NCI-H1436 treated with DMSO at 0.1 percent for 48 hours (cell line): Measurements from ENCODE around the gene WRNIP1.

Experiments
- DNase-seq: peaks from one replicate; lab custom pipeline; 2025; lab: John Stamatoyannopoulos, UW

The WRNIP1 gene

GRCh38 chr6:2807342-2808090, 42.3 kb downstream of the WRNIP1 start:
- DNase-seq, result no peak

GRCh38 chr6:2809015-2809414, 43.8 kb downstream of the WRNIP1 start:
- no peak for DNase-seq

- DNase-seq, result no peak
These were observed 45.0 kb downstream of the WRNIP1 start for GRCh38 chr6:2810092-2810671.

- no peak for DNase-seq
These were observed 47.5 kb downstream of the WRNIP1 start for GRCh38 chr6:2812695-2813094.

GRCh38 chr6:2816158-2816557, 51.0 kb downstream of the WRNIP1 start:
- DNase-seq, result no peak

- DNase-seq, result no peak
These were observed 52.8 kb downstream of the WRNIP1 start for GRCh38 chr6:2817903-2818443.

- DNase-seq, result no peak
These were observed 53.4 kb downstream of the WRNIP1 start for GRCh38 chr6:2818593-2818992.

- no peak for DNase-seq
These were observed 53.9 kb downstream of the WRNIP1 start for GRCh38 chr6:2819115-2819514.

- DNase-seq, result no peak
These were observed 54.8 kb downstream of the WRNIP1 start for GRCh38 chr6:2819978-2820377.

- no peak for DNase-seq
These were observed 55.2 kb downstream of the WRNIP1 start for GRCh38 chr6:2820415-2820814.

- DNase-seq, result no peak
These were observed 56.4 kb downstream of the WRNIP1 start for GRCh38 chr6:2821554-2821953.

GRCh38 chr6:2823104-2823850, 58.1 kb downstream of the WRNIP1 start:
- DNase-seq, result no peak

GRCh38 chr6:2826131-2826530, 60.9 kb downstream of the WRNIP1 start:
- DNase-seq, result no peak

GRCh38 chr6:2827142-2827541, 61.9 kb downstream of the WRNIP1 start:
- DNase-seq, result no peak

GRCh38 chr6:2828629-2829028, 63.4 kb downstream of the WRNIP1 start:
- DNase-seq, result no peak

GRCh38 chr6:2829253-2829652, 64.1 kb downstream of the WRNIP1 start:
- no peak for DNase-seq

GRCh38 chr6:2830183-2830582, 65.0 kb downstream of the WRNIP1 start:
- no peak for DNase-seq

- no peak for DNase-seq
These were observed 66.2 kb downstream of the WRNIP1 start for GRCh38 chr6:2831392-2831791.

GRCh38 chr6:2834262-2834661, 69.1 kb downstream of the WRNIP1 start:
- DNase-seq, result no peak
